SK-N-SH (cell line): ENCODE results near the gene JPH3. TPM values are rescaled to one million over a fixed set of nuclear protein-coding genes. Genes with fewer than 3 reads are reported as not detected.
A peak's percentile ranks its signal among the peaks of the same experiment; 100 is the strongest.

Experiments used
- CTCF ChIA-PET: fragments of 300-600, 350-600 bp; formaldehyde crosslinking; extraction: SDS; loops from one replicate; lab custom pipeline; 2021; lab: Yijun Ruan, JAX
- POLR2A ChIA-PET: fragments of 350-600 bp; sonication (Branson Sonifier 250); formaldehyde crosslinking; extraction: SDS; loops from one replicate; lab custom pipeline; 2020; ENCODE audit warnings: antibody characterized with exemption, inconsistent platforms; lab: Yijun Ruan, JAX
- DNase-seq: peaks from one replicate; pipeline ENCODE4 v3.0.0; 2012
- H2AFZ ChIP-seq: fragments of 200-600 bp; sonication (generic); 2 replicates; pipeline ENCODE4 v1.8.1; 2016; ENCODE audit warnings: antibody characterized with exemption, mild to moderate bottlenecking, low read depth
- H3F3A ChIP-seq: fragments of 200-600 bp; sonication (generic); replicated peaks from 2 replicates; pipeline ENCODE3; 2016; ENCODE audit warnings: antibody characterized with exemption, mild to moderate bottlenecking; ENCODE audit not compliant: insufficient read depth
- H3K27ac ChIP-seq, 2 experiments: fragments of 200-500 bp in 1 of 2; fragments of 200-600 bp in 1 of 2; sonication (Bioruptor generic) in 1 of 2; sonication (generic), shearing (Covaris generic) in 1 of 2; 2 replicates each; pipeline versions ENCODE4 v1.5.1 to v1.6.1; 2014 to 2016; ENCODE audit warnings: low read depth in 2 of 2, inconsistent platforms in 1 of 2, low read length in 1 of 2, mild to moderate bottlenecking in 1 of 2, mixed read lengths in 1 of 2
- H3K27me3 ChIP-seq: fragments of 200-600 bp; sonication (generic), shearing (Covaris generic); 2 replicates; pipeline ENCODE4 v1.6.1; 2016; ENCODE audit warnings: mixed run types; ENCODE audit not compliant: insufficient read depth
- H3K36me3 ChIP-seq, 2 experiments: fragments of 200-500 bp in 1 of 2; fragments of 200-600 bp in 1 of 2; sonication (Bioruptor generic) in 1 of 2; sonication (generic) in 1 of 2; replicated peaks in 1 of 2; 2 replicates each; pipeline versions ENCODE3 to v1.5.1; 2014 to 2016; ENCODE audit warnings: low read length in 1 of 2, mild to moderate bottlenecking in 1 of 2; ENCODE audit not compliant: insufficient read depth in 2 of 2, control insufficient read depth in 1 of 2
- H3K4me1 ChIP-seq, 2 experiments: fragments of 200-500 bp in 1 of 2; fragments of 200-600 bp in 1 of 2; sonication (Bioruptor generic) in 1 of 2; sonication (generic), shearing (Covaris generic) in 1 of 2; 2 replicates each; pipeline versions ENCODE4 v1.5.1 to v1.6.1; 2014 to 2016; ENCODE audit warnings: low read depth in 1 of 2, low read length in 1 of 2, mixed run types in 1 of 2; ENCODE audit not compliant: insufficient read depth in 2 of 2, control insufficient read depth in 1 of 2
- H3K4me2 ChIP-seq: fragments of 200-600 bp; sonication (generic), shearing (Covaris generic); 2 replicates; pipeline ENCODE4 v1.6.1; 2017; ENCODE audit warnings: mixed run types
- H3K4me3 ChIP-seq, 2 experiments: fragments of 200-500 bp in 1 of 2; fragments of 200-600 bp in 1 of 2; sonication (Bioruptor generic) in 1 of 2; sonication (generic), shearing (Covaris generic) in 1 of 2; 2 replicates each; pipeline versions ENCODE4 v1.5.1 to v1.8.1; 2014 to 2016; ENCODE audit warnings: low read depth in 2 of 2, inconsistent platforms in 1 of 2, low read length in 1 of 2, mild to moderate bottlenecking in 1 of 2, mixed read lengths in 1 of 2, moderate library complexity in 1 of 2
- H3K79me2 ChIP-seq: fragments of 200-600 bp; sonication (generic); 2 replicates; pipeline ENCODE4 v1.8.1; 2017; ENCODE audit warnings: mild to moderate bottlenecking; ENCODE audit not compliant: insufficient read depth
- H3K9ac ChIP-seq: fragments of 200-600 bp; sonication (generic); 2 replicates; pipeline ENCODE4 v1.6.1; 2017; ENCODE audit warnings: mixed run types
- H3K9me2 ChIP-seq: fragments of 200-600 bp; sonication (generic); 2 replicates; pipeline ENCODE4 v1.6.1; 2017; ENCODE audit warnings: mixed run types
- H3K9me3 ChIP-seq: fragments of 200-600 bp; sonication (generic); 2 replicates; pipeline ENCODE4 v1.6.1; 2017; ENCODE audit warnings: mixed run types, mild to moderate bottlenecking, moderate library complexity
- H4K20me1 ChIP-seq: fragments of 200-600 bp; sonication (generic); 2 replicates; pipeline ENCODE4 v1.6.1; 2017; ENCODE audit warnings: mild to moderate bottlenecking, mixed run types; ENCODE audit not compliant: insufficient read depth
- ELF1 ChIP-seq: IDR thresholded peaks from 2 replicates; pipeline ENCODE4 v1.4.0; 2012
- EP300 ChIP-seq, 2 experiments: IDR thresholded peaks; 2 replicates each; pipeline versions ENCODE4 v1.4.0 to v1.6.1; 2012; ENCODE audit warnings: borderline replicate concordance in 1 of 2, low read depth in 1 of 2, low read length in 1 of 2
- EZH2phosphoT487 ChIP-seq: fragments of 200-600 bp; sonication (generic); IDR thresholded peaks from 2 replicates; pipeline ENCODE4 v1.6.1; 2017; ENCODE audit warnings: low read depth, mixed run types, mild to moderate bottlenecking, antibody characterized with exemption, moderate library complexity, borderline replicate concordance
- FOXJ3 ChIP-seq: sonication (generic); formaldehyde crosslinking; IDR thresholded peaks from 2 replicates; pipeline ENCODE4 v1.5.1; 2020; ENCODE audit warnings: mild to moderate bottlenecking, missing genetic modification reagents
- FOXM1 ChIP-seq: IDR thresholded peaks from 2 replicates; pipeline ENCODE4 v1.4.0; 2012; ENCODE audit warnings: low read depth, mild to moderate bottlenecking
- GATA2 ChIP-seq: sonication (generic); formaldehyde crosslinking; IDR thresholded peaks from 2 replicates; pipeline ENCODE4 v1.5.0; 2020; ENCODE audit warnings: mild to moderate bottlenecking, missing genetic modification reagents
- JUND ChIP-seq: IDR thresholded peaks from 2 replicates; pipeline ENCODE4 v1.4.0; 2012
- MEF2A ChIP-seq: IDR thresholded peaks from 2 replicates; pipeline ENCODE4 v1.4.0; 2012; ENCODE audit warnings: low read depth, borderline replicate concordance
- NFIC ChIP-seq: IDR thresholded peaks from 2 replicates; pipeline ENCODE4 v1.4.0; 2012; ENCODE audit warnings: borderline replicate concordance
- NRF1 ChIP-seq: IDR thresholded peaks from 2 replicates; pipeline ENCODE4 v1.6.1; 2012; ENCODE audit warnings: low read depth, mild to moderate bottlenecking, low read length
- POLR2AphosphoS5 ChIP-seq: IDR thresholded peaks from 2 replicates; pipeline ENCODE4 v1.6.1; 2012; ENCODE audit warnings: low read depth, low read length
- RAD21 ChIP-seq: IDR thresholded peaks from 2 replicates; pipeline ENCODE4 v1.6.1; 2012; ENCODE audit warnings: mild to moderate bottlenecking, low read length
- RCOR1 ChIP-seq: fragments of 150-350 bp; IDR thresholded peaks from 2 replicates; pipeline ENCODE4 v1.6.1; 2017; ENCODE audit warnings: antibody characterized with exemption, low read length
- SIN3A ChIP-seq: IDR thresholded peaks from 2 replicates; pipeline ENCODE4 v1.6.1; 2012; ENCODE audit warnings: low read depth, mild to moderate bottlenecking, low read length, moderate library complexity, borderline replicate concordance
- SMC3 ChIP-seq: IDR thresholded peaks from 2 replicates; pipeline ENCODE4 v1.6.1; 2012; ENCODE audit warnings: low read depth, low read length, improper control_type of control experiment
- TAF1 ChIP-seq: IDR thresholded peaks from 2 replicates; pipeline ENCODE4 v1.6.1; 2012; ENCODE audit warnings: low read depth, mild to moderate bottlenecking, low read length, moderate library complexity, borderline replicate concordance
- TCF12 ChIP-seq: IDR thresholded peaks from 2 replicates; pipeline ENCODE4 v1.4.0; 2012
- WGBS: methylation state at CpG from one replicate; pipeline ENCODE4 v1.1.6; 2017; ENCODE audit warnings: low lambda C conversion rate; 5-methylcytosine and 5-hydroxymethylcytosine counted together
- polyA plus RNA-seq, 3 experiments: library from polyadenylated mRNA; depleted of rRNA; stranded (reverse); fragments of >200 nt; gene quantifications; 2 replicates each; pipeline ENCODE4 v1.2.3, GENCODE V29; 2012
- TF ChIP-seq, protein P1 (sequence below): fragments of 200-600 bp; sonication (generic); IDR thresholded peaks from 2 replicates; pipeline ENCODE4 v1.6.1; 2017; ENCODE audit warnings: antibody characterized with exemption, mild to moderate bottlenecking, moderate library complexity
- TF ChIP-seq, protein P2 (sequence below): fragments of 150-350 bp; IDR thresholded peaks from 2 replicates; pipeline ENCODE4 v1.6.1; 2017; ENCODE audit warnings: antibody characterized with exemption, low read length, low read depth, borderline replicate concordance
- TF ChIP-seq, protein P3 (sequence below): fragments of 150-350 bp; IDR thresholded peaks from 2 replicates; pipeline ENCODE4 v1.6.1; 2016; ENCODE audit warnings: mild to moderate bottlenecking, low read depth, low read length
- TF ChIP-seq, protein P4 (sequence below): IDR thresholded peaks from 2 replicates; pipeline ENCODE4; 2012
- TF ChIP-seq, protein P5 (sequence below): IDR thresholded peaks from 2 replicates; pipeline ENCODE4 v1.4.0; 2012; ENCODE audit warnings: low read depth
- TF ChIP-seq, protein P6 (sequence below): IDR thresholded peaks from 2 replicates; pipeline ENCODE4 v1.6.1; 2012; ENCODE audit warnings: mild to moderate bottlenecking, low read depth, low read length, moderate library complexity

Gene JPH3
- polyA plus RNA-seq, 1 of the 3 experiments (the other 2 are of a cell fraction), result 0.25 TPM

DNA sequence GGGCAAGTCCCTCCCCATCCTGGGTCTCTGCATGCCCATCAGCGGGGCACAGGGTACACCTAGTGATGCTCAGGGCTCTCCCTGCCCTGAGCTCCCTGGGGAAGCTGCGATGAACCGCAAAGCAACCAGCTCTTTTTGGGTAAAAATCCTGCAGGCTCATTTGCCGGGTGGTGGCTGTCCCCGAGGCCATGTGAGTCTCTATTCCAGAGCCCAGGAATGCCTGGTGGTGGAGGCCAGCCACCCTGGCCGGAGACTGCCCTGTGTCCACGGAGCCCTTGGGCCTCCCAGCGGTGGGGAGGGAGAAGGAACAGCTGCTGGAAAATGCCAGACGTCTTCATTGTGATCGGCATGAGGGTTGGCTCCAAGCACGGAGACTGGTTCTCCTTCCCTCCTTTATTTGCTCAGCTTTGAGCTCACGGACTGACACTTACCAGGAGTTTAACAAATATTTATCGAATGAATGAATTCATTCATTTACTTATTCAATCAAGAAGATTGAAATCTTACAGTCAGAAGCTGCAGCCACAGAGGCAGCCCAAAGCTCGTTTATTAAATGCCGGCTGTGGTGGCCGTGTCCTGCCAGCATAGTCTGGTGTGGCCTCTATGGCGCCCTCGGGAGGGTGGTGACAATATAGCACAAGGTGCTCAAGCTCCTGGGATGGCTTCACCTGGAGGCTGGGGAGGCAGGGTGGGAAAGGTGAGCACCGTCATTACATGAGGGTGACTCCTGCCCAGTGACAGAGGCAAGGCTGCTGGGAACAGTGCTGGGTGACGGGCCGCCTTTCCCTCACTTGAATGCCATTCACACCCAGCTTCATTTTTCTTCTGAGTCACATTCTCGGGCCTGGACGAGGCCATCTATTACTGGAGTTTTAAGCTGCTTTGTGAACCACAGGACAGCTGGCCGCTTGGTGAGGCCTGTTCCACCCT is 31.1 kb upstream of the JPH3 start:
- 55% methylated on average over 22 of the region's 24 CpGs for WGBS
- H3K27me3 ChIP-seq, result no peaks in the 10 kb centered on the region; the same call in 1 of the 2 replicates
- TF ChIP-seq, protein P1, sequence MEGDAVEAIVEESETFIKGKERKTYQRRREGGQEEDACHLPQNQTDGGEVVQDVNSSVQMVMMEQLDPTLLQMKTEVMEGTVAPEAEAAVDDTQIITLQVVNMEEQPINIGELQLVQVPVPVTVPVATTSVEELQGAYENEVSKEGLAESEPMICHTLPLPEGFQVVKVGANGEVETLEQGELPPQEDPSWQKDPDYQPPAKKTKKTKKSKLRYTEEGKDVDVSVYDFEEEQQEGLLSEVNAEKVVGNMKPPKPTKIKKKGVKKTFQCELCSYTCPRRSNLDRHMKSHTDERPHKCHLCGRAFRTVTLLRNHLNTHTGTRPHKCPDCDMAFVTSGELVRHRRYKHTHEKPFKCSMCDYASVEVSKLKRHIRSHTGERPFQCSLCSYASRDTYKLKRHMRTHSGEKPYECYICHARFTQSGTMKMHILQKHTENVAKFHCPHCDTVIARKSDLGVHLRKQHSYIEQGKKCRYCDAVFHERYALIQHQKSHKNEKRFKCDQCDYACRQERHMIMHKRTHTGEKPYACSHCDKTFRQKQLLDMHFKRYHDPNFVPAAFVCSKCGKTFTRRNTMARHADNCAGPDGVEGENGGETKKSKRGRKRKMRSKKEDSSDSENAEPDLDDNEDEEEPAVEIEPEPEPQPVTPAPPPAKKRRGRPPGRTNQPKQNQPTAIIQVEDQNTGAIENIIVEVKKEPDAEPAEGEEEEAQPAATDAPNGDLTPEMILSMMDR, result peak; percentile 37
- TF ChIP-seq, protein P2, sequence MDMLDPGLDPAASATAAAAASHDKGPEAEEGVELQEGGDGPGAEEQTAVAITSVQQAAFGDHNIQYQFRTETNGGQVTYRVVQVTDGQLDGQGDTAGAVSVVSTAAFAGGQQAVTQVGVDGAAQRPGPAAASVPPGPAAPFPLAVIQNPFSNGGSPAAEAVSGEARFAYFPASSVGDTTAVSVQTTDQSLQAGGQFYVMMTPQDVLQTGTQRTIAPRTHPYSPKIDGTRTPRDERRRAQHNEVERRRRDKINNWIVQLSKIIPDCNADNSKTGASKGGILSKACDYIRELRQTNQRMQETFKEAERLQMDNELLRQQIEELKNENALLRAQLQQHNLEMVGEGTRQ, result no peak
- TF ChIP-seq FOXM1 (no peak), EP300 (IDR thresholded peaks at IDR 0.05; ENCODE audit: borderline replicate concordance in 1 of 2, low read depth in 1 of 2, low read length in 1 of 2) (no peak), POLR2AphosphoS5 (no peak), TCF12 (no peak), JUND (no peak), MEF2A (no peak), NRF1 (no peak), NFIC (no peak), EZH2phosphoT487 (no peak), FOXJ3 (CRISPR knock-in tag) (no peak), SIN3A (no peak), ELF1 (no peak), TAF1 (no peak), SMC3 (peak; percentile 19; the same call in 1 of the 2 replicates), RAD21 (peak; percentile 40), GATA2 (CRISPR knock-in tag) (no peak), RCOR1 (no peak)
- TF ChIP-seq, protein P3, sequence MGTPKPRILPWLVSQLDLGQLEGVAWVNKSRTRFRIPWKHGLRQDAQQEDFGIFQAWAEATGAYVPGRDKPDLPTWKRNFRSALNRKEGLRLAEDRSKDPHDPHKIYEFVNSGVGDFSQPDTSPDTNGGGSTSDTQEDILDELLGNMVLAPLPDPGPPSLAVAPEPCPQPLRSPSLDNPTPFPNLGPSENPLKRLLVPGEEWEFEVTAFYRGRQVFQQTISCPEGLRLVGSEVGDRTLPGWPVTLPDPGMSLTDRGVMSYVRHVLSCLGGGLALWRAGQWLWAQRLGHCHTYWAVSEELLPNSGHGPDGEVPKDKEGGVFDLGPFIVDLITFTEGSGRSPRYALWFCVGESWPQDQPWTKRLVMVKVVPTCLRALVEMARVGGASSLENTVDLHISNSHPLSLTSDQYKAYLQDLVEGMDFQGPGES, result no peak
- TF ChIP-seq, protein P4, sequence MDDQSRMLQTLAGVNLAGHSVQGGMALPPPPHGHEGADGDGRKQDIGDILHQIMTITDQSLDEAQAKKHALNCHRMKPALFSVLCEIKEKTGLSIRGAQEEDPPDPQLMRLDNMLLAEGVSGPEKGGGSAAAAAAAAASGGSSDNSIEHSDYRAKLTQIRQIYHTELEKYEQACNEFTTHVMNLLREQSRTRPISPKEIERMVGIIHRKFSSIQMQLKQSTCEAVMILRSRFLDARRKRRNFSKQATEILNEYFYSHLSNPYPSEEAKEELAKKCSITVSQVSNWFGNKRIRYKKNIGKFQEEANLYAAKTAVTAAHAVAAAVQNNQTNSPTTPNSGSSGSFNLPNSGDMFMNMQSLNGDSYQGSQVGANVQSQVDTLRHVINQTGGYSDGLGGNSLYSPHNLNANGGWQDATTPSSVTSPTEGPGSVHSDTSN, result no peak
- TF ChIP-seq, protein P5, sequence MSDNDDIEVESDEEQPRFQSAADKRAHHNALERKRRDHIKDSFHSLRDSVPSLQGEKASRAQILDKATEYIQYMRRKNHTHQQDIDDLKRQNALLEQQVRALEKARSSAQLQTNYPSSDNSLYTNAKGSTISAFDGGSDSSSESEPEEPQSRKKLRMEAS, result no peak
- TF ChIP-seq, protein P6, sequence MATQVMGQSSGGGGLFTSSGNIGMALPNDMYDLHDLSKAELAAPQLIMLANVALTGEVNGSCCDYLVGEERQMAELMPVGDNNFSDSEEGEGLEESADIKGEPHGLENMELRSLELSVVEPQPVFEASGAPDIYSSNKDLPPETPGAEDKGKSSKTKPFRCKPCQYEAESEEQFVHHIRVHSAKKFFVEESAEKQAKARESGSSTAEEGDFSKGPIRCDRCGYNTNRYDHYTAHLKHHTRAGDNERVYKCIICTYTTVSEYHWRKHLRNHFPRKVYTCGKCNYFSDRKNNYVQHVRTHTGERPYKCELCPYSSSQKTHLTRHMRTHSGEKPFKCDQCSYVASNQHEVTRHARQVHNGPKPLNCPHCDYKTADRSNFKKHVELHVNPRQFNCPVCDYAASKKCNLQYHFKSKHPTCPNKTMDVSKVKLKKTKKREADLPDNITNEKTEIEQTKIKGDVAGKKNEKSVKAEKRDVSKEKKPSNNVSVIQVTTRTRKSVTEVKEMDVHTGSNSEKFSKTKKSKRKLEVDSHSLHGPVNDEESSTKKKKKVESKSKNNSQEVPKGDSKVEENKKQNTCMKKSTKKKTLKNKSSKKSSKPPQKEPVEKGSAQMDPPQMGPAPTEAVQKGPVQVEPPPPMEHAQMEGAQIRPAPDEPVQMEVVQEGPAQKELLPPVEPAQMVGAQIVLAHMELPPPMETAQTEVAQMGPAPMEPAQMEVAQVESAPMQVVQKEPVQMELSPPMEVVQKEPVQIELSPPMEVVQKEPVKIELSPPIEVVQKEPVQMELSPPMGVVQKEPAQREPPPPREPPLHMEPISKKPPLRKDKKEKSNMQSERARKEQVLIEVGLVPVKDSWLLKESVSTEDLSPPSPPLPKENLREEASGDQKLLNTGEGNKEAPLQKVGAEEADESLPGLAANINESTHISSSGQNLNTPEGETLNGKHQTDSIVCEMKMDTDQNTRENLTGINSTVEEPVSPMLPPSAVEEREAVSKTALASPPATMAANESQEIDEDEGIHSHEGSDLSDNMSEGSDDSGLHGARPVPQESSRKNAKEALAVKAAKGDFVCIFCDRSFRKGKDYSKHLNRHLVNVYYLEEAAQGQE, result no peak
- no peaks in the 10 kb centered on the region for H3K36me3 ChIP-seq
- no peaks in the 10 kb centered on the region for H3K9me3 ChIP-seq
- no peak overlapping the region for H2AFZ ChIP-seq
- H3K4me3 ChIP-seq, result no peak overlapping the region
- H3K9ac ChIP-seq, result no peak overlapping the region
- no peaks in the 10 kb centered on the region for H3K79me2 ChIP-seq
- no peak overlapping the region; a peak in 1 of 4 replicates for H3K27ac ChIP-seq
- DNase-seq, result peak; percentile 71
- H3K4me1 ChIP-seq, result peaks cover 0 to 21% of the 10 kb centered on the region in 2 experiments; a peak in 1 of 4 replicates
- H3F3A ChIP-seq, result no peaks in the 10 kb centered on the region
- no peaks in the 10 kb centered on the region for H4K20me1 ChIP-seq
- CTCF ChIA-PET, result interaction anchor here (0.7 to 3.8 kb wide), 24 partner anchors 9 to 300 kb away, joined by 3 to 33 read pairs (median 5); no protein-coding TSS in a partner anchor
- no peak overlapping the region for H3K4me2 ChIP-seq
- H3K9me2 ChIP-seq, result no peaks in the 10 kb centered on the region
- POLR2A ChIA-PET, result interaction anchor here (0.7 to 1.0 kb wide), 3 partner anchors 10 to 14 kb away, joined by 3 to 4 read pairs (median 3); no protein-coding TSS in a partner anchor
